Cardiac muscle cell (in vitro differentiated cells and primary cell): ENCODE results near the gene STXBP5. TPM values are rescaled to one million over a fixed set of nuclear protein-coding genes. Genes with fewer than 3 reads are reported as not detected.

ENCODE experiments used
- DNase-seq, 2 donors: peaks; one replicate each; pipeline versions ENCODE4 v3.0.0 to v3.0.0-alpha.2; 2010 to 2017; ENCODE audit warnings: low read depth in 1 of 2, low spot score in 1 of 2
- H3K27ac ChIP-seq: fragments of 200-600 bp; sonication (generic); 2 replicates; pipeline ENCODE4 v1.5.1; 2016
- H3K27me3 ChIP-seq: fragments of 200-600 bp; sonication (generic); 2 replicates; pipeline ENCODE4 v1.6.0; 2016; ENCODE audit warnings: control low read depth
- H3K36me3 ChIP-seq: fragments of 200-600 bp; sonication (generic); 2 replicates; pipeline ENCODE4 v1.5.1; 2016; ENCODE audit warnings: control low read depth
- H3K4me1 ChIP-seq: fragments of 200-600 bp; sonication (generic); 2 replicates; pipeline ENCODE4 v1.8.1; 2017; ENCODE audit warnings: low read depth, mild to moderate bottlenecking, mixed run types
- H3K4me3 ChIP-seq: fragments of 200-600 bp; sonication (generic); 2 replicates; pipeline ENCODE4 v1.5.1; 2016; ENCODE audit warnings: mild to moderate bottlenecking
- H3K9me3 ChIP-seq: fragments of 200-600 bp; sonication (generic); 2 replicates; pipeline ENCODE4 v1.5.1; 2017; ENCODE audit warnings: low read depth, mild to moderate bottlenecking, control low read depth
- polyA plus RNA-seq: library from polyadenylated mRNA; unstranded; fragments of >200 nt; fragmentation: Nextera tagmentation; extraction: Ambion mirVana; gene quantifications from 2 replicates; pipeline ENCODE4 v1.2.1, GENCODE V29; 2016
- total RNA-seq: library from RNA; depleted of rRNA; stranded (reverse); fragments of >200 nt; gene quantifications from 2 replicates; pipeline ENCODE4 v1.2.3, GENCODE V29; 2016
- TF ChIP-seq, protein P1 (sequence below): IDR thresholded peaks from 2 replicates; pipeline ENCODE4 v1.5.1; 2012; ENCODE audit warnings: low read depth, mild to moderate bottlenecking, low read length

Gene STXBP5
- total and polyA plus RNA-seq, 2 experiments from 2014 or later: 2.9 to 5.3 TPM

DNA sequence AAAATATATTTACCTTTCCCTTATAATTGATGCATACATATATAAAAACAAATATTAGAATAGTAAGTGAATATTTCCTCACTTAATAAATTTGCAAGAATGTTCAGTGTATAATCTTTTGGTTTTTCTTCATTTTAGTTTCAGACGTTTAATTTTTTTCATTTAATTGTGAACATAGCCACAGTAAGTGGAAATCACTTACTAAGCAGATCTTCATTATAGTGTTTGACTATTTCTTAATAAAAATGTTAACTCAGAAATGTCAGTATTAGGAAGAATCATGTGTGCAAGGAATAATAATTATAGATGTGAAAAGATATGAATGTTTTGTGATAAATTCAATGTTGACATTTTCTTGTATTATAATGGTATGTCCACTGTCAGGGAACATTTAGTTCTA, 27.4 kb downstream of the STXBP5 start:
- no peak overlapping the region for H3K27ac ChIP-seq
- TF ChIP-seq, protein P1, sequence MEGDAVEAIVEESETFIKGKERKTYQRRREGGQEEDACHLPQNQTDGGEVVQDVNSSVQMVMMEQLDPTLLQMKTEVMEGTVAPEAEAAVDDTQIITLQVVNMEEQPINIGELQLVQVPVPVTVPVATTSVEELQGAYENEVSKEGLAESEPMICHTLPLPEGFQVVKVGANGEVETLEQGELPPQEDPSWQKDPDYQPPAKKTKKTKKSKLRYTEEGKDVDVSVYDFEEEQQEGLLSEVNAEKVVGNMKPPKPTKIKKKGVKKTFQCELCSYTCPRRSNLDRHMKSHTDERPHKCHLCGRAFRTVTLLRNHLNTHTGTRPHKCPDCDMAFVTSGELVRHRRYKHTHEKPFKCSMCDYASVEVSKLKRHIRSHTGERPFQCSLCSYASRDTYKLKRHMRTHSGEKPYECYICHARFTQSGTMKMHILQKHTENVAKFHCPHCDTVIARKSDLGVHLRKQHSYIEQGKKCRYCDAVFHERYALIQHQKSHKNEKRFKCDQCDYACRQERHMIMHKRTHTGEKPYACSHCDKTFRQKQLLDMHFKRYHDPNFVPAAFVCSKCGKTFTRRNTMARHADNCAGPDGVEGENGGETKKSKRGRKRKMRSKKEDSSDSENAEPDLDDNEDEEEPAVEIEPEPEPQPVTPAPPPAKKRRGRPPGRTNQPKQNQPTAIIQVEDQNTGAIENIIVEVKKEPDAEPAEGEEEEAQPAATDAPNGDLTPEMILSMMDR: no peak
- no peaks in the 10 kb centered on the region for H3K27me3 ChIP-seq
- H3K4me1 ChIP-seq: no peaks in the 10 kb centered on the region
- no peak overlapping the region for H3K4me3 ChIP-seq
- no peaks in the 10 kb centered on the region for H3K9me3 ChIP-seq
- no peak for DNase-seq
- no peaks in the 10 kb centered on the region for H3K36me3 ChIP-seq

DNA sequence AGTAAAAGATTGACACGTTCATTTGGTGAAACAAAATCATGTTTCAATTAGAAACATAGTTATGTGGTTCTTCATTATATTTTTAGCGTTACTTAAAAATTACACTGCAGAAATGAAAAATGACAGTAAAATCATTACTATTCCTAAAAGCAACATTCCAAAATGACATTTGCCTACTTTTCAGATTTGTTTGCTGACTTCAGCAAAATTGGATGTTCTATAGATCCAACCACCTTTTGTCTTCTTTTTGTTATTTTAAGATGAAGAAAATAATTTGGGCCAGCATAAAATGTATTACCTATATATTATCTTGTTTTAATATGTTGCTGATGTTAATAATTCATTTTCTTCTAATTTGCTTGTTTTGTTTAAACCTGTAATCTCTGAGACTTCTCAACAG, 30.5 kb downstream of the STXBP5 start:
- H3K36me3 ChIP-seq: no peaks in the 10 kb centered on the region
- H3K27me3 ChIP-seq: no peaks in the 10 kb centered on the region
- DNase-seq: no peak
- H3K4me1 ChIP-seq: no peaks in the 10 kb centered on the region
- H3K27ac ChIP-seq: no peak overlapping the region
- H3K9me3 ChIP-seq: no peaks in the 10 kb centered on the region
- H3K4me3 ChIP-seq: no peak overlapping the region
- TF ChIP-seq, protein P1: no peak

DNA sequence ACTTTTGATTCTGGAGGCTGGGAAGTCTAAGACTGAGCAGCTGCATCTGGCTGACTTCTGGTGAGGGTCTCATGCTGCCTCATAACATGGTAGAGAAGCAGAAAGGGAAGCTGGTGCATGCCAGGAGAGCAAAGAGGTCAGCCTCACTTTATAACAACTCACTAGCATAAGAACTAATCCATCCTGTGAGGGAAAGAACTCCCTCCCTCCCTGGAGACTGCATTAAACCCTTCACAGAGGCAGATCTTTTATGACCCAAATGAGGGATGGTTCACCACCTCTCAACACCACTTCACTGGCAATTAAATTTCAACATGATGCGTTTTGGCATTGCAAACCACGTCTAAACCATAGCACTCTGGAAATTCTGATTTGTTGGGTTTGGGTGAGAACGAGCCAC, 33.9 kb downstream of the STXBP5 start:
- no peaks in the 10 kb centered on the region for H3K9me3 ChIP-seq
- TF ChIP-seq, protein P1: no peak
- no peak for DNase-seq
- no peaks in the 10 kb centered on the region for H3K36me3 ChIP-seq
- H3K4me3 ChIP-seq: no peak overlapping the region
- no peaks in the 10 kb centered on the region for H3K4me1 ChIP-seq
- no peak overlapping the region for H3K27ac ChIP-seq
- no peaks in the 10 kb centered on the region for H3K27me3 ChIP-seq

DNA sequence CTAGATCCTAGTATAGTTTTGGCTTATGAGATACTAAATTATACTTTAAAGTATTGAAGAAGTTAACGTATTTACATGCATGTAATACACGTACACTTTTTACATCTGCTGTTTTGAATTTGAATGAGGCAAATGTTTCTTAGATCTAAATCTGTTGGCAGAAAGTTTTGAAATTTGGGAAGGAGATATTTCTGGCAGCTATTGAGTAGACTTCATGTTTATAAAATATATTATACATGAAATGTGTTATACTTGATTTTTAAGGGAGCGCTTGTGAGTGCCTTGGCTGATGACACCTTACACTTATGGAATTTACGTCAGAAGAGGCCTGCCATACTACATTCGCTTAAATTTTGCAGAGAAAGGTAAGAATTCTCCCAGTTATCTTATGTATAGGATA, 34.7 kb downstream of the STXBP5 start:
- Histone ChIP-seq H3K27me3 (no peaks in the 10 kb centered on the region), H3K4me3 (no peak overlapping the region), H3K4me1 (no peaks in the 10 kb centered on the region), H3K9me3 (no peaks in the 10 kb centered on the region), H3K36me3 (no peaks in the 10 kb centered on the region), H3K27ac (no peak overlapping the region)
- DNase-seq: no peak
- TF ChIP-seq, protein P1: no peak

DNA sequence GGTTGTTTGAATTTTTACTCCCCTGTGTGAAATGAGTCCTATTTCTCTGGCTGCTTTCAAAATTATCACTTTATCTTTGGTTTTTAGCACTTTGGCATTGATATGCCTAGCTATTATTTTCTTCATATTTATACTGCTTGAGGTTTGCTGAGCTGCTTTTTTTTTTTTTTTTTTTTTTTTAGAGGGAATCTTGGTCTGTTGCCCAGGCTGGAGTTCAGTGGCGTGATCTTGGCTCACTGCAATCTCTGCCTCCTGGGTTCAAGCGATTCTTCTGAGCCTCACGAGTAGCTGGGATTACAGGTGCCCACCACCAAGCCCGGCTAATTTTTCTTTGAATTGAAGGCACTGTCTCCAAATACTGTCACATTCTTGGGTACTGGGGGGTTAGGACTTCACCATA, 40.6 kb downstream of the STXBP5 start:
- H3K36me3 ChIP-seq: peaks cover 2% of the 10 kb centered on the region
- no peak overlapping the region for H3K27ac ChIP-seq
- peak in 1 of 2 donors; percentile 50 for DNase-seq
- no peaks in the 10 kb centered on the region for H3K27me3 ChIP-seq
- H3K9me3 ChIP-seq: no peaks in the 10 kb centered on the region
- no peaks in the 10 kb centered on the region for H3K4me1 ChIP-seq
- TF ChIP-seq, protein P1: no peak
- no peak overlapping the region for H3K4me3 ChIP-seq

DNA sequence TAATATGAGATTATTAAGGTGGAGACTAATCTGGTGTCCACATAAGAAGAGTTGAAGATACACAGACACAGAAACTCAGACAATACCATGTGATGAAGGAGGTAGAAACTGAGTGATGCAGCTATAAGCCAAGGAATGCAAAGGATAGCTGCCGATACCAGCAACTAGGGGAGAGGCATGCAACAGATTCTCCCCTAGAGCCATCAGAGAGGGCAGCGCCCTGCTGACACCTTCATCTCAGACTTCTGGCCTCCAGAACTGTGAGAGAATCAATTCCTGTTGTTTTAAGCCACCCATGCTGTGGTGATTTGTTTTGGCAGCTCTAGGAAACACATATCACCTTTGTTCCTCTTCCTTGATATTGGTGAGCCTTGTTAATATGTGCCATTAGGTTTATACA, 41.5 kb downstream of the STXBP5 start:
- H3K4me1 ChIP-seq: no peaks in the 10 kb centered on the region
- no peaks in the 10 kb centered on the region for H3K27me3 ChIP-seq
- H3K36me3 ChIP-seq: peaks cover 2% of the 10 kb centered on the region
- DNase-seq: no peak
- TF ChIP-seq, protein P1: no peak
- no peak overlapping the region for H3K4me3 ChIP-seq
- H3K27ac ChIP-seq: no peak overlapping the region
- no peaks in the 10 kb centered on the region for H3K9me3 ChIP-seq
